H1 (cell line): ENCODE results near the gene MTARC2. TPM values are rescaled to one million over a fixed set of nuclear protein-coding genes. Genes with fewer than 3 reads are reported as not detected.

ENCODE experiments used
- CTCF ChIA-PET: fragments of 300-600 bp; sonication (Branson Sonifier 250); formaldehyde crosslinking; loops from one replicate; lab custom pipeline; 2021; ENCODE audit not compliant: partially characterized antibody; lab: Charles Lee
- POLR2A ChIA-PET: fragments of 300-600 bp; sonication (Branson Sonifier 250); formaldehyde crosslinking; loops from one replicate; lab custom pipeline; 2021; ENCODE audit warnings: inconsistent platforms; ENCODE audit not compliant: partially characterized antibody; lab: Charles Lee
- DNase-seq, 2 experiments: peaks; one replicate each; pipeline versions ENCODE4 v3.0.0 to v3.0.0-alpha.2; 2010 to 2022; ENCODE audit warnings: low spot score in 2 of 2, low read depth in 1 of 2, mixed read lengths in 1 of 2
- FAIRE-seq: peaks from 2 replicates; lab custom pipeline; 2011; peaks lifted over from hg19 to GRCh38; lab: Jason Lieb, UNC
- H2AFZ ChIP-seq: 2 replicates; pipeline ENCODE4 v1.8.1; 2012; ENCODE audit warnings: low read length, inconsistent platforms
- H2AK5ac ChIP-seq: 2 replicates; pipeline ENCODE4 v1.6.1; 2013; ENCODE audit warnings: low read depth, low read length
- H2BK120ac ChIP-seq: replicated peaks from 2 replicates; pipeline ENCODE3; 2013; ENCODE audit warnings: low read depth, low read length, inconsistent platforms
- H2BK12ac ChIP-seq: 2 replicates; pipeline ENCODE4 v1.6.1; 2013; ENCODE audit warnings: low read depth, low read length
- H2BK15ac ChIP-seq: 2 replicates; pipeline ENCODE4 v1.6.1; 2013; ENCODE audit warnings: low read length
- H2BK20ac ChIP-seq: 2 replicates; pipeline ENCODE4 v1.6.1; 2013; ENCODE audit warnings: low read length
- H2BK5ac ChIP-seq: 2 replicates; pipeline ENCODE4 v1.6.1; 2013; ENCODE audit warnings: low read depth, low read length
- H3K14ac ChIP-seq: 2 replicates; pipeline ENCODE4 v1.6.1; 2013; ENCODE audit warnings: inconsistent platforms; ENCODE audit not compliant: insufficient read length
- H3K18ac ChIP-seq: 2 replicates; pipeline ENCODE4 v1.6.1; 2013; ENCODE audit warnings: low read length; ENCODE audit errors: extremely low read depth
- H3K23ac ChIP-seq: 2 replicates; pipeline ENCODE4 v1.6.1; 2013; ENCODE audit warnings: inconsistent platforms; ENCODE audit not compliant: insufficient read length
- H3K23me2 ChIP-seq: 2 replicates; pipeline ENCODE4 v1.6.1; 2013; ENCODE audit warnings: low read depth, low read length
- H3K27ac ChIP-seq: 2 replicates; pipeline ENCODE4 v1.6.1; 2011; ENCODE audit warnings: low read depth, low read length, inconsistent platforms
- H3K27me3 ChIP-seq, 4 experiments: replicated peaks in 1 of 4; 1 replicate in 1 of 4; 2 replicates in 3 of 4; pipeline versions ENCODE4 v1.6.1 to v1.8.1; 2011 to 2013; ENCODE audit warnings: low read length in 3 of 4, mild to moderate bottlenecking in 3 of 4, inconsistent platforms in 2 of 4, mixed read lengths in 2 of 4, moderate library complexity in 1 of 4; ENCODE audit not compliant: control insufficient read depth in 3 of 4, insufficient read depth in 3 of 4; ENCODE audit errors: extremely low read depth in 1 of 4
- H3K36me3 ChIP-seq, 4 experiments: 2 replicates each; pipeline versions ENCODE4 v1.6.1 to v1.8.1; 2011 to 2013; ENCODE audit warnings: mild to moderate bottlenecking in 4 of 4, low read length in 3 of 4, moderate library complexity in 2 of 4, control low read depth in 1 of 4, inconsistent platforms in 1 of 4; ENCODE audit not compliant: insufficient read depth in 4 of 4, control insufficient read depth in 2 of 4
- H3K4ac ChIP-seq: replicated peaks from 2 replicates; pipeline ENCODE3; 2013; ENCODE audit warnings: low read length, low read depth, mixed read lengths, inconsistent platforms; ENCODE audit not compliant: insufficient read length
- H3K4me1 ChIP-seq, 4 experiments: replicated peaks in 1 of 4; 1 replicate in 1 of 4; 2 replicates in 3 of 4; pipeline versions ENCODE4 v1.6.1 to v1.8.1; 2011 to 2013; ENCODE audit warnings: low read length in 3 of 4, inconsistent platforms in 2 of 4, mixed read lengths in 1 of 4; ENCODE audit not compliant: insufficient read depth in 4 of 4, control insufficient read depth in 3 of 4
- H3K4me2 ChIP-seq, 2 experiments: 2 replicates each; pipeline versions ENCODE4 v1.6.1 to v1.8.1; 2011 to 2013; ENCODE audit warnings: low read depth in 2 of 2, low read length in 2 of 2, control low read depth in 1 of 2, inconsistent platforms in 1 of 2, mild to moderate bottlenecking in 1 of 2; ENCODE audit not compliant: insufficient read depth in 1 of 2
- H3K4me3 ChIP-seq, 4 experiments: fragments of 200-600, 300-600 bp in 1 of 4; sonication (generic), shearing (Covaris generic), sonication (Bioruptor Twin) in 1 of 4; 2 replicates each; pipeline versions ENCODE4 v1.5.1 to v1.8.1; 2011 to 2016; ENCODE audit warnings: low read length in 4 of 4, low read depth in 3 of 4, control low read depth in 2 of 4, inconsistent platforms in 2 of 4, mild to moderate bottlenecking in 2 of 4, mixed read lengths in 1 of 4, moderate library complexity in 1 of 4; ENCODE audit not compliant: insufficient read depth in 2 of 4; ENCODE audit errors: extremely low read depth in 1 of 4
- H3K56ac ChIP-seq: replicated peaks from 2 replicates; pipeline ENCODE3; 2013; ENCODE audit warnings: low read depth, mild to moderate bottlenecking, mixed read lengths, low read length, inconsistent platforms; ENCODE audit not compliant: insufficient read length
- H3K79me1 ChIP-seq: 2 replicates; pipeline ENCODE4 v1.6.1; 2013; ENCODE audit warnings: low read depth, low read length, control low read depth
- H3K79me2 ChIP-seq, 2 experiments: 2 replicates each; pipeline versions ENCODE4 v1.6.1 to v1.8.1; 2012 to 2013; ENCODE audit warnings: low read length in 2 of 2, mild to moderate bottlenecking in 2 of 2, inconsistent platforms in 1 of 2; ENCODE audit not compliant: insufficient read depth in 2 of 2, control insufficient read depth in 1 of 2
- H3K9ac ChIP-seq, 4 experiments: replicated peaks in 1 of 4; 1 replicate in 1 of 4; 2 replicates in 3 of 4; pipeline versions ENCODE4 v1.6.1 to v1.8.1; 2011 to 2013; ENCODE audit warnings: low read depth in 3 of 4, low read length in 3 of 4, control low read depth in 2 of 4, mild to moderate bottlenecking in 2 of 4, moderate library complexity in 2 of 4, inconsistent platforms in 1 of 4; ENCODE audit errors: extremely low read depth in 1 of 4
- H3K9me3 ChIP-seq, 2 experiments: 2 replicates each; pipeline versions ENCODE4 v1.6.1 to v1.8.1; 2012 to 2013; ENCODE audit warnings: mild to moderate bottlenecking in 2 of 2, moderate library complexity in 2 of 2, control low read depth in 1 of 2, inconsistent platforms in 1 of 2, low read depth in 1 of 2, low read length in 1 of 2, mixed read lengths in 1 of 2; ENCODE audit not compliant: insufficient read depth in 2 of 2
- H4K20me1 ChIP-seq, 2 experiments: replicated peaks in 1 of 2; 2 replicates each; pipeline versions ENCODE3 to v1.8.1; 2011 to 2013; ENCODE audit warnings: inconsistent platforms in 2 of 2, low read length in 2 of 2, mild to moderate bottlenecking in 1 of 2; ENCODE audit not compliant: insufficient read depth in 2 of 2, control insufficient read depth in 1 of 2
- H4K5ac ChIP-seq: 2 replicates; pipeline ENCODE4 v1.6.1; 2013; ENCODE audit warnings: low read length, low read depth, mixed read lengths, inconsistent platforms; ENCODE audit not compliant: insufficient read length
- H4K8ac ChIP-seq: 2 replicates; pipeline ENCODE4 v1.8.0; 2013; ENCODE audit warnings: mild to moderate bottlenecking, moderate library complexity, low read length, inconsistent platforms; ENCODE audit not compliant: insufficient read depth; ENCODE audit errors: extremely low read depth
- H4K91ac ChIP-seq: replicated peaks from 2 replicates; pipeline ENCODE3; 2013; ENCODE audit warnings: low read length, mixed read lengths, inconsistent platforms; ENCODE audit not compliant: insufficient read length
- FOSL1 ChIP-seq: IDR thresholded peaks from 2 replicates; pipeline ENCODE4 v1.6.1; 2011; ENCODE audit warnings: mild to moderate bottlenecking, low read depth, low read length, moderate library complexity; ENCODE audit not compliant: insufficient read depth
- NANOG ChIP-seq: IDR thresholded peaks from 2 replicates; pipeline ENCODE4 v1.6.1; 2011; ENCODE audit warnings: low read length, low read depth, mild to moderate bottlenecking, inconsistent platforms; ENCODE audit not compliant: insufficient read depth, poor library complexity, severe bottlenecking
- POU5F1 ChIP-seq: IDR thresholded peaks from 2 replicates; pipeline ENCODE4 v1.6.1; 2011; ENCODE audit warnings: low read depth, mild to moderate bottlenecking, low read length, moderate library complexity
- RXRA ChIP-seq: IDR thresholded peaks from 2 replicates; pipeline ENCODE4 v1.6.1; 2011; ENCODE audit warnings: low read depth, mild to moderate bottlenecking, low read length, moderate library complexity; ENCODE audit not compliant: insufficient read depth
- SP1 ChIP-seq: IDR thresholded peaks from 2 replicates; pipeline ENCODE4 v1.6.1; 2011; ENCODE audit warnings: low read depth, low read length
- ZNF274 ChIP-seq: IDR thresholded peaks from 2 replicates; pipeline ENCODE4 v1.7.0; 2012; ENCODE audit warnings: low read length, borderline replicate concordance; ENCODE audit errors: extremely low read depth
- WGBS, 2 experiments: shearing (Covaris generic) in 1 of 2; methylation state at CpG; one replicate each; pipeline versions ENCODE4 v1.1.6 to v1.1.7; 2013 to 2015; ENCODE audit warnings: low lambda C conversion rate in 2 of 2, mixed read lengths in 2 of 2, inconsistent platforms in 1 of 2, low coverage in 1 of 2, missing lambda C conversion rate in 1 of 2; ENCODE audit not compliant: insufficient replicate concordance in 2 of 2, insufficient coverage in 1 of 2, insufficient read length in 1 of 2; ENCODE audit errors: extremely low coverage in 1 of 2, missing lambda C conversion rate in 1 of 2; 5-methylcytosine and 5-hydroxymethylcytosine counted together
- polyA plus RNA-seq, 7 experiments: library from polyadenylated mRNA; depleted of rRNA in 3 of 7; stranded (reverse) in 5 of 7; unstranded in 2 of 7; fragments of >200 nt in 5 of 7; fragments of 200-250 nt in 2 of 7; gene quantifications; 1 replicate in 5 of 7; 2 replicates in 1 of 7; 4 replicates in 1 of 7; pipeline versions ENCODE4 v1.2.1 to v1.2.3, GENCODE V29; 2011 to 2013; ENCODE audit warnings: missing spikeins in 2 of 7, mixed read lengths in 2 of 7
- total RNA-seq: library from RNA; stranded (reverse); fragmentation: NEBNext Ultra II Directional; extraction: Animal tissue kit (Norgen Biotek cat#: 25700); gene quantifications from 2 replicates; pipeline ENCODE4 v1.2.1, GENCODE V29; 2021

The MTARC2 gene
- total and polyA plus RNA-seq, 2 of the 8 experiments (the other 6 are each of a cell fraction or from before 2014, with no cell fraction given) = 7.2 to 7.9 TPM

- Histone ChIP-seq H2BK12ac (no peak overlapping the region), H3K23ac (no peak overlapping the region), H3K27me3 (no peaks in the 10 kb centered on the region), H3K14ac (no peak overlapping the region), H3K4me3 (no peak overlapping the region), H2BK5ac (no peak overlapping the region), H3K9ac (no peak overlapping the region), H3K79me2 (no peaks in the 10 kb centered on the region), H3K79me1 (no peaks in the 10 kb centered on the region), H3K4ac (no peak overlapping the region), H4K8ac (no peak overlapping the region), H2BK20ac (no peak overlapping the region), H3K4me1 (peaks cover 0 to 8% (median 3%) of the 10 kb centered on the region in 4 experiments; a peak in 4 of 7 replicates), H3K36me3 (no peaks in the 10 kb centered on the region), H2BK15ac (no peak overlapping the region), H3K4me2 (no peak overlapping the region), H2BK120ac (no peak overlapping the region), H3K27ac (no peak overlapping the region), H2AFZ (no peak overlapping the region), H4K5ac (no peak overlapping the region), H3K56ac (no peak overlapping the region), H3K18ac (no peak overlapping the region), H4K91ac (no peak overlapping the region), H3K9me3 (no peaks in the 10 kb centered on the region), H4K20me1 (no peaks in the 10 kb centered on the region), H2AK5ac (no peak overlapping the region), H3K23me2 (no peaks in the 10 kb centered on the region)
- ChIA-PET CTCF (interaction anchor here (0.6 to 2.7 kb wide), 7 partner anchors 8 to 146 kb away, joined by 3 to 10 read pairs (median 4); no protein-coding TSS in a partner anchor), POLR2A (no interaction called here)
- DNase-seq = no peak
- 88% methylated on average over 3 of the region's 3 CpGs; no CpG with 5 or more reads in 1 of the 2 experiments for WGBS, 2 experiments
- no peak for FAIRE-seq
- TF ChIP-seq RXRA (no peak), FOSL1 (no peak), POU5F1 (no peak), ZNF274 (no peak), NANOG (no peak), SP1 (no peak)
These were observed 49.1 kb upstream of the MTARC2 start for GRCh38 chr1:220699044-220699443.
